GM03348 (cell line): ENCODE measurements around the gene OR2A7.
"Not testable (repeated sequence)": the region's sequence is repeated elsewhere in the genome, so short reads cannot be mapped to it uniquely, and the experiment has no call there.

ENCODE experiments used
- DNase-seq: peaks from one replicate; pipeline ENCODE4 v3.0.0; 2012; ENCODE audit warnings: low spot score

OR2A7 gene

DNA sequence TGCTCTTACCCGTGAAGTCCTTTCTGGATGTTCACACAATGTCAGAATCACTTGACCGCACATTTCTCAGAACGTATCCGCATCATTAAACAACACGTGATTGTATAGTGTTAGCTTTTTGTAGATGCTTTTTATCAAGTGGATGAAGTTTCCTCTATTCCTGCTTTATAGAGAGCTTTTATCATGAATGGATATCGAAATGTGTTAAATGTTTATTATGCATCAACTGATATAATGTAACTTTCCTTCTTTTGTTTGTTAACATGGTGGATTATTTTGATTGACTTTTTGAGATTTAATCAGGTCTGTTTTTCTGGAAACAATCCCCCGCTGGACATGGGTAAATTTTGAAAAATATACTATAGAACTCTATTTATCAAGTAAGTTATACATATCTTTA, at the start of gene OR2A7:
TSS of gene OR2A7 (minus strand) at position 101 of the 400 bp plus-strand sequence. CDS start 5,164 bp downstream, outside the sequence.
- DNase-seq: not testable (repeated sequence)

GRCh38 chr7:144311872-144312469, 47.4 kb upstream of the OR2A7 start, which contains the start of gene OR2A1:
TSS of gene OR2A1 (plus strand) at chr7:144312419. CDS start at chr7:144318125, 5,706 bp downstream.
- not testable (repeated sequence) for DNase-seq

DNA sequence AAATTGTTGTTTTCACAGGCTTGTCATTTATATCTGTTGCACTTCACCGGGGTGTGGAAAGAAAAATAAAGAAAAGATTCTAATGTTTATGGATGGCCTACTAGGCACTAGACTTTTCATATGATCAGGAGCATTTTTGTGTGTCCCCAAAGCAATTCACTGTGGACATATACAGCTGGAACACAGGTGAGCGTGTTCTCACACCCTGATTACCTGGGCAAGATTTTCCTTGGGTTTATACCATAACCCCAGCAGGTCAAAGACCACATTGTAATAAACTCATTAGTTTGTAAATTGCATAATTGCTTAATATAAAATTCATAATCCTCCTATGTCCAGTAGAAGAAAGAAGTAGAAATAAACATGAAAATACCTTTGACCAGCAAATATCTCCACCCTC, 46.6 kb upstream of the OR2A7 start:
- not testable (repeated sequence) for DNase-seq

DNA sequence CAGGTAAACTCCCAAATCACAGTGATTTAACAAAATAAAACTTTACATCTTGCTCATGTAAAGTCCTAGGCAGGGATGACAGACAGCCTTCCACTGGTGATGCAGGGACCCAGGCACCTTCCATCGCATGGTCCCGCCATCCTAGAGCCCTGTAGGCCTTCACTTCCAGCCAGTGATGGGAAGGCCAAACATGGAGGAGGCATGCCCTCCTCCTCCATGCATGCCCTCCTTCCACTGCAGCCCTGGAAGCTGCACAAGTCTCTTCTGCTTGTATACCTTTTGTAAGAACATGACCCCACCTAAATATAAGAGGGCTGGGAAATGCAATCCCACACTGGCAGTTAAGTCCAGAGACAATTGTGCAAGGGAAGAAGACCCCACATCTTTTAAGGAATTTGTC, 45.1 kb upstream of the OR2A7 start:
- not testable (repeated sequence) for DNase-seq

DNA sequence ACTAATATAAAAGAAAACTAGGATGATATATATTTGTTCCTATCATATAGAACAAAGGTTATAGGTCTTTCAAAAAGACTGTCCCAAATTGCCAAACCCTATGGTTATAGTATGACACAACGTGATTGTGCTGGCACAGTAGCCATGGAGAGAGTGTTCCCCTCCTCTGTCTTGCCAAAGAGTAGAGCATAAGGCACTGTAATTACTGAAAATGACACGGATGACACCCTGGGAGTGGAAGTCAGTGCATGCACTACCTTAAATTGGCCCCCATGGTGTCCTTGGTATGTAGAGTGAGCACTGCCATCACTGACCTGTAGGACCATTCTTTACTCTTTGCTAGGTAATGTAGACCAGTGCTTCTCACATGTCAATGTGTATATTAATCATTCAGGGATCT, 40.6 kb upstream of the OR2A7 start:
- DNase-seq: not testable (repeated sequence)

- not testable (repeated sequence) for DNase-seq
Observed at GRCh38 chr7:144303607-144304006, 39.0 kb upstream of the OR2A7 start.

DNA sequence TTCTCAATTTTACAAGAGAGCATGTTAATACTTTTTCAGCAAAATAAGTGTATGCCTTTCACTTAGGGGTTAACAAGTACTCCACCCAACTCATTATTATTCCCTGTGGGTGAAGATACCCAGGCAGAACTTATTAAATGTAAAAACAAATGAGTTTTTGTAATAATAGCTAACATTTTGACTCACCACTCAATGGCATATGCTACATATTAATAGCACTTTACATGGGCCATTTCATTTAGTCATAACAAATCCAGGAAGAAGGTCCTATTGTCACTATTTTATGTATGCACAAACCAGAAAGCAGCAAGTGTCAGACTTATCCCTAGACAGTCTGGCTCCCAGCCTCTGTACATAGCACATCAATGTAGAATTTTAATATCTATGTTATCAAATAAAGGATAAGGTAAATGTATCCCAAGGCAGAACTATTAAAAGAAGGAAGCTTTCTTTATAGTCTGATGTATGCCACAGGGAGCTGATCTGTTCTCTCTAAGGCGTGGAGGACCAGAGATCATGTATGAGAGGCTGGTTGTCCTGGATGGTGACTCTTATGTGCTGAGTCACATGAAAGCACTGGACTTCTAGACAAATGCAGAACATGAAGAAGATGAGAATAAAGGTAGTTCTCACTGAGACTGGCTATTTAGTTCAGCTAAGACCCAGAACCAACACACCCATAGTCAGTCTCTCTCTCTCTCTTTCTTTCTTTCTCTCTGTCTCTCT, 38.1 kb upstream of the OR2A7 start:
- DNase-seq: not testable (repeated sequence)

DNA sequence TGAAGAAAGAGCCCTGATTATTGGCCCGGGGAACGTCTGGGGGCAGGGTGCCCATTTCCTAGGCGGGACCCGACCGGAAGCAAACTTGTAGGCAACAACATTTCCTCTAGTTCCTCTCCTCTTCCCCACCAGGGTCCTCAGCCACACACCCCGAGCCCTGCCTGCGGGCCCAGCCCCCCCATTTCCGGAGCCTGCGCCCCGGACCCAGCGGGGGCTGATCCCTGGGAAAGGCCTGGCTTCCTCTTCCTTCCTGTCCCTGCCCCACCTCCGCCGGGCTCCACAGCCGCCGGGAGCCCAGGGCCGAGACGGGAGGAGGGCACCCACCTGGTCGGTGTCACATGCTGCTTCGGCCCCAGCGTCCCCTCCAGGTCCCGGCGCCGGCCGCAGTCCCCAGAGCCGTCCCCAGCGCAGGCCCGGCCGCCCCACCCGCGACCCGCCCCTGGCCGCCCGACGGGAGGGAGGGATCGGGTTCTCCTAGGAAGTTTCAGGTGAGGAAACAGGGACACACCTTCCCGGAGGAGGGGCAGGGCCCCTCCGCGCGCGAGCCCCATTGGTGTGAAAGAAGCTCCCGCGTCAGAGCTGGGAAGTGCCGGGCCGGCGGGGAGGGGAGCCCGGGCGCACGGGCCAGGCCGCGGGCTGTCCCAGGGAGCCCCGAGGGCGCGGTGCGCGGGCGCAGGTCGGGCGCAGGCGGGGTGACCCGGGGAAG, 29.4 kb upstream of the OR2A7 start:
- DNase-seq: not testable (repeated sequence)

DNA sequence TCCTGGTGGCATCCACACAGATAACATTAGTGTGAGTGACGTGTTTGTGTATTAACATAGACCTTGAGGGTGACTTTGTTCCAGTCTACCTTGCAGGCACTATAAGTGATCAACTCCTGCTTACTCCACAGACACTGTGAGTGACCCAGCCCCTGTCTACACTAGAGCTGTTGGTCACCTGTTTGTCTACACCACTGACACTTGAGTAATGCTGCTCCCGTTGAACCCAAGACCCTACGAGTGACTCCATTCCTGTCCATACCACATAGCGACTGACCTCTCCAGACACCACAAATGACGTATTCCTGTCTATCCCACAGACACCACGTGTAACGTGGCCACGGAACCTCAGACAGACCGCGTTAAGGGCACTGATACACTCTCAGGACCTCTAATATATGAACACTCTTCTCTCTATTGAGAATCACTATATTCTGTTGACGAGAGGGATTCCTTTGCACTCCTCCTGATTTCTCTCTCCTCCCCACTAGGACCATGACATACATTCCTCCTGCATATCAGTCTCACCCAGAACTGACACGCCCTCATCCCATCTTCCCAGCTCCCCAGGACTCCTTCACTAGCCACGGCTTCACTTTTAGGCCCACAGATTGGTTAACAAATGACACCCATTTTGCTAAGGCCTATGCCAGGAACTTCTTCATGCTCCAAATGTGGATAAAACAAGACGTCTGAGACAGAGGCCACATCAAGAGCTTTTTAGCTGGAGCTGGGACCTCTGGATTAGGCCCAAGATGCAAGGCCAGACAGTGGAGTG, 28.0 kb upstream of the OR2A7 start:
- not testable (repeated sequence) for DNase-seq

- DNase-seq: not testable (repeated sequence)
Observed at GRCh38 chr7:144291607-144292006, 27.0 kb upstream of the OR2A7 start.

GRCh38 chr7:144287171-144287784, 22.7 kb upstream of the OR2A7 start:
- DNase-seq: not testable (repeated sequence)

DNA sequence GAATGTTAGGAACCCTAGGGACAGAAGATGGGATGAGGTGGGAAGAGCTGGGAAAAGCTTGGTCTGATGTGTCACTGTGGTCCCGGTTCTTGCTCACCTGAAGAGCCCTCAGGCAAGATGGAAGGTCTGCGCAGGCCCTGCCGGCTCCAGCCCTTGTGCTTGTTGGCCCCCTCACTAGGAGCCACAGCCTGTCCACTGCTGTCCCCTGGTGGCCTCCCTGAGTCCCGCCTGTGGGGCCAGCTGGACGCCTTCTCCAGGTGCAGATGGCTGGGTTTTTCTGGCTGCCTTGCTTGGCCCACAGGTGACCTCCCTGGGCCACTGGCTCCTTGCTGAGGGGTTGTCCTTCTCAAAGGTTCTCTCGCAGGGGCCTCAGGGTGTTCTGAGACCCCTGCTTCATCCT, 19.1 kb upstream of the OR2A7 start:
- DNase-seq: not testable (repeated sequence)

GRCh38 chr7:144282490-144282889, 17.9 kb upstream of the OR2A7 start:
- DNase-seq: not testable (repeated sequence)

DNA sequence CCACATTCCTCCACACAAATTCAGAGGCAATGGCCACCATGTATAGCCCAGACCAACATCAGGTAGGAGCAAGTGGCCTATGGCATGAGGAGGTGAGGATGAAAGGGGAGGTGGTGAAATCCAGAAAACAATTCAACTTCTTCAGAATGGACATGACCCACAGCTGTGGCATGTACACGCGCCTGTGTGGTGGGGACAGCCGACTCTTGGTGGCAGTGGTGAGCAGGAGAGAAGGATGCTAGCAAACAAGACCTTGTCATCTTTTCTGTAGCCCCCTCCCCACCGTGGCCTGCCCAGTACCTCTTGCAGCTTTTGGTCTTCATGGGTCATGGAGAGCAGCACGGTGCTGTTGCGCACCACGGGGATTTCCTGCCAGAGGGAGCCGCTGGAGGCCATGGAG, 17.4 kb upstream of the OR2A7 start:
- not testable (repeated sequence) for DNase-seq

- DNase-seq: not testable (repeated sequence)
Observed at GRCh38 chr7:144280010-144280409, 15.4 kb upstream of the OR2A7 start.

- not testable (repeated sequence) for DNase-seq
Observed at GRCh38 chr7:144275281-144275680, 10.7 kb upstream of the OR2A7 start.

GRCh38 chr7:144269188-144269587, 4.6 kb upstream of the OR2A7 start, which contains the start of gene CTAGE8:
TSS of gene CTAGE8 (minus strand) at chr7:144269288. CDS start at chr7:144269250, 38 bp downstream.
- not testable (repeated sequence) for DNase-seq

GRCh38 chr7:144262128-144262527, 2.5 kb downstream of the OR2A7 start:
- DNase-seq: not testable (repeated sequence)

DNA sequence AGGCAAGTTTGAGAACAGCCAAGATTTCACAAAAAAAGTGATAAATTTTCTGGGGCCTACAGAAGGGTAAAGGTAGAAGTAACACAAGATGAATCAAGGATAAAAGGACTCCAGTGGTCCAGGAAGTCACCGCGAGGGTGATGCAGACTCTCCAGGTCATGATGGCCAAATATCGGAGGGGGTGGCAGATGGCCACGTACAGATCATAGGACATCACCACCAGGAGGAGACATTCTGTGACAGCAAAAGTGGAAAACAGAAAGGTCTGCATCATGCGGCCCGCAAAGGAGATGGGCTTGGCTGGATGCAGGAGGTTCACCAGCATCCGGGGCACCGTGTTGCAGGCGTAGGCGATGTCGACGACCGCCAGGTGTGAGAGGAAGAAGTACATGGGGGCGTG, 5.5 kb downstream of the OR2A7 start:
- not testable (repeated sequence) for DNase-seq

GRCh38 chr7:144256112-144256511, 8.5 kb downstream of the OR2A7 start:
- peak; percentile 10 for DNase-seq

DNA sequence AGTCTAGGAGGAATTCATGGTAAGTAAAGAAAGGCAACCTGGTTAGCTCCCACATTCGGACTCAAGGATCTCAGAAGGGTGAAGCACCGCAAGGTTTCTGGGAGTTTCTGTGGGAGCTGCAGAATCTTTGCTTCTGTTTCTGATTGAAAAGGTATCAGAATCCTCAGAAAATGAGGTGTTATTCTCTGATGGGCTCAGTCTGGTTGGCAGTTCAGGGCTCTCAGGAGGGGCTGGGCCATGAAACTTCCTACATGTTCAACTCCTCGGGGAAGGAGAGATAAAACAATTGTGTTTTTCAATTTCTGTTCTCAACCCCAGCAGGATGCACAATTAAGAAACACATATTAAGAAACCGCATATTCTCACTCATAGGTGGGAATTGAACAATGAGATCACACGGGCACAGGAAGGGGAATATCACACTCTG, 9.1 kb downstream of the OR2A7 start:
- DNase-seq: no peak
